Measurements from ENCODE around the gene FHIT.

Gene FHIT

GRCh38 chr3:60136601-60137000 lies 1114.7 kb downstream of the FHIT start:
- DNase-seq = no peak

- DNase-seq = no peak
Observed at GRCh38 chr3:60135474-60135873, 1115.8 kb downstream of the FHIT start.

- no peak for DNase-seq
Observed at GRCh38 chr3:60133269-60134162, 1117.7 kb downstream of the FHIT start.

- DNase-seq = no peak
Observed at GRCh38 chr3:60131618-60132017, 1119.6 kb downstream of the FHIT start.

GRCh38 chr3:60126511-60127304 lies 1124.5 kb downstream of the FHIT start:
- no peak for DNase-seq

- no peak for DNase-seq
Observed at GRCh38 chr3:60125686-60126085, 1125.6 kb downstream of the FHIT start.

- DNase-seq = no peak
Observed at GRCh38 chr3:60120245-60120644, 1131.0 kb downstream of the FHIT start.

GRCh38 chr3:60114191-60114590 lies 1137.1 kb downstream of the FHIT start:
- no peak for DNase-seq

GRCh38 chr3:60107275-60107674 lies 1144.0 kb downstream of the FHIT start:
- no peak for DNase-seq

GRCh38 chr3:60102154-60102553 lies 1149.1 kb downstream of the FHIT start:
- DNase-seq = no peak

- no peak for DNase-seq
Observed at GRCh38 chr3:60101621-60102020, 1149.6 kb downstream of the FHIT start.

- DNase-seq = no peak
Observed at GRCh38 chr3:60096403-60096802, 1154.8 kb downstream of the FHIT start.

GRCh38 chr3:60095930-60096329 lies 1155.3 kb downstream of the FHIT start:
- no peak for DNase-seq

GRCh38 chr3:60095516-60095915 lies 1155.7 kb downstream of the FHIT start:
- DNase-seq = no peak

- no peak for DNase-seq
Observed at GRCh38 chr3:60094392-60094947, 1156.8 kb downstream of the FHIT start.

GRCh38 chr3:60090548-60090947 lies 1160.7 kb downstream of the FHIT start:
- DNase-seq = no peak

GRCh38 chr3:60086811-60087210 lies 1164.4 kb downstream of the FHIT start:
- DNase-seq = peak; percentile 20

- no peak for DNase-seq
Observed at GRCh38 chr3:60085649-60086048, 1165.6 kb downstream of the FHIT start.

- DNase-seq = no peak
Observed at GRCh38 chr3:60081381-60082095, 1169.7 kb downstream of the FHIT start.

GRCh38 chr3:60080648-60081047 lies 1170.6 kb downstream of the FHIT start:
- DNase-seq = no peak

- no peak for DNase-seq
Observed at GRCh38 chr3:60079076-60079475, 1172.2 kb downstream of the FHIT start.

- DNase-seq = no peak
Observed at GRCh38 chr3:60076331-60076730, 1174.9 kb downstream of the FHIT start.

- DNase-seq = no peak
Observed at GRCh38 chr3:60073942-60074341, 1177.3 kb downstream of the FHIT start.

Measured in activated CD8-positive, alpha-beta memory T cell treated with anti-CD3 and anti-CD28 coated beads, Interleukin-2, amount 50 U/mL, for 4 hours (primary cell).